Gastroesophageal sphincter (tissue), 3 donors: ENCODE data around the gene CSNK1G2.

Experiments
- CTCF ChIP-seq, 4 experiments: fragments of 200-600 bp in 2 of 4; fragments of 450-650 bp in 2 of 4; sonication (generic) in 1 of 4; IDR thresholded peaks; one replicate each; pipeline ENCODE4 v1.5.1; 2017 to 2019; ENCODE audit warnings: antibody characterized with exemption in 4 of 4, mild to moderate bottlenecking in 2 of 4, moderate library complexity in 2 of 4
- POLR2AphosphoS5 ChIP-seq: sonication (generic); formaldehyde crosslinking; IDR thresholded peaks from one replicate; pipeline ENCODE4 v1.6.1; 2017; ENCODE audit warnings: antibody characterized with exemption

- TF ChIP-seq CTCF (IDR thresholded peaks at IDR 0.05) (no peak), POLR2AphosphoS5 (no peak)
These were observed 31.3 kb upstream of the CSNK1G2 start for GRCh38 chr19:1909761-1910080.
